Measurements from ENCODE around the gene CARD11.

CARD11 gene

GRCh38 chr7:2968616-2969397 is 74.9 kb downstream of the CARD11 start:
- Histone ChIP-seq H3K9ac (ENCODE audit: low read depth, low read length) (no peak overlapping the region), H3K4me1 (ENCODE audit: insufficient read depth, low read length) (no peaks in the 10 kb centered on the region), H3K9me3 (ENCODE audit: insufficient read depth, low read depth, low read length) (peaks cover 9% of the 10 kb centered on the region), H3K4me3 (ENCODE audit: low read length) (no peak overlapping the region), H3K27ac (ENCODE audit: low read length) (no peak overlapping the region), H3K27me3 (ENCODE audit: insufficient read depth, low read length) (no peaks in the 10 kb centered on the region), H3K36me3 (ENCODE audit: insufficient read depth, low read depth, low read length) (no peaks in the 10 kb centered on the region)

DNA sequence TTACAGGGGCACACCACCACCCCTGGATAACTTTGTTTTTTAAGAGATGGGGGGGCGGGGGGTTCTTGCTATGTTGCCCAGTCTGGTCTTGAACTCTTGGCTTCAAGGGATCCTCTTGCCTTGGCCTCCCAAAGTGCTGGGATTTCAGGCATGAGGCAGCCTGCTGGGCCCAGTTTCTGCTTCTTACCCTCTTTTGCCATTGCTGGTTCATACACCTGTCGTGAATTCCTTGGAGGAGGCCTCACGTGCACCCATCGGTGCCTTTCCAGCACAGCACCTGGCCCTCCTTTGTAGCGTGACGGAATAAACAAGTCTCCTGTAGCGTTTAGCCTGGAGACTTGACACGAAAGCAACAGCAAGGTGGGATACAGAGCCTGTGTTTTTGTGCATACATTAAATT is 75.5 kb downstream of the CARD11 start:
- Histone ChIP-seq H3K36me3 (ENCODE audit: insufficient read depth, low read depth, low read length) (no peaks in the 10 kb centered on the region), H3K4me3 (ENCODE audit: low read length) (no peak overlapping the region), H3K4me1 (ENCODE audit: insufficient read depth, low read length) (no peaks in the 10 kb centered on the region), H3K9ac (ENCODE audit: low read depth, low read length) (no peak overlapping the region), H3K9me3 (ENCODE audit: insufficient read depth, low read depth, low read length) (peaks cover 9% of the 10 kb centered on the region), H3K27me3 (ENCODE audit: insufficient read depth, low read length) (no peaks in the 10 kb centered on the region), H3K27ac (ENCODE audit: low read length) (no peak overlapping the region)

GRCh38 chr7:2967705-2968104 is 76.0 kb downstream of the CARD11 start:
- Histone ChIP-seq H3K36me3 (ENCODE audit: insufficient read depth, low read depth, low read length) (no peaks in the 10 kb centered on the region), H3K27me3 (ENCODE audit: insufficient read depth, low read length) (no peaks in the 10 kb centered on the region), H3K9ac (ENCODE audit: low read depth, low read length) (no peak overlapping the region), H3K4me3 (ENCODE audit: low read length) (no peak overlapping the region), H3K9me3 (ENCODE audit: insufficient read depth, low read depth, low read length) (peaks cover 9% of the 10 kb centered on the region), H3K4me1 (ENCODE audit: insufficient read depth, low read length) (no peaks in the 10 kb centered on the region), H3K27ac (ENCODE audit: low read length) (no peak overlapping the region)

DNA sequence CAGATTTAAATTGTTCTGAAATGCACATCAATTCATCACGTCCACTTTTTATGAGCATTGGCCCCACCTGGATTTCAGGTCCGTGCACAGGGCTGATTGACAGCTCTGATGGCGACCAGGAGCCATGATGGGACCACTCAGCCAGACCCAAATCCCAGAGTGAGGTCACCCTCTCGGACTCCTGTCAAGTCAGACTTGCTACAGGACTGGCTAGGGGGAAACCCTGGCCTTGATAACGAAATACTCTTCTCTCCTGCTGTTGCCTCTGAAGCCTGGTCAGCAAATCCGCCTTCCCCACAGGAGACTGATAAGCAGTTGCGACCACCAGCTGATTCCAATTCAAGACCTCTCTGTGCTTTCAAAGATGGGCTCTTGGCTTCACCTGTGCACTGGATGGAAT is 76.4 kb downstream of the CARD11 start:
- Histone ChIP-seq H3K9ac (ENCODE audit: low read depth, low read length) (no peak overlapping the region), H3K36me3 (ENCODE audit: insufficient read depth, low read depth, low read length) (no peaks in the 10 kb centered on the region), H3K27ac (ENCODE audit: low read length) (no peak overlapping the region), H3K27me3 (ENCODE audit: insufficient read depth, low read length) (no peaks in the 10 kb centered on the region), H3K4me3 (ENCODE audit: low read length) (no peak overlapping the region), H3K4me1 (ENCODE audit: insufficient read depth, low read length) (no peaks in the 10 kb centered on the region), H3K9me3 (ENCODE audit: insufficient read depth, low read depth, low read length) (peaks cover 9% of the 10 kb centered on the region)

DNA sequence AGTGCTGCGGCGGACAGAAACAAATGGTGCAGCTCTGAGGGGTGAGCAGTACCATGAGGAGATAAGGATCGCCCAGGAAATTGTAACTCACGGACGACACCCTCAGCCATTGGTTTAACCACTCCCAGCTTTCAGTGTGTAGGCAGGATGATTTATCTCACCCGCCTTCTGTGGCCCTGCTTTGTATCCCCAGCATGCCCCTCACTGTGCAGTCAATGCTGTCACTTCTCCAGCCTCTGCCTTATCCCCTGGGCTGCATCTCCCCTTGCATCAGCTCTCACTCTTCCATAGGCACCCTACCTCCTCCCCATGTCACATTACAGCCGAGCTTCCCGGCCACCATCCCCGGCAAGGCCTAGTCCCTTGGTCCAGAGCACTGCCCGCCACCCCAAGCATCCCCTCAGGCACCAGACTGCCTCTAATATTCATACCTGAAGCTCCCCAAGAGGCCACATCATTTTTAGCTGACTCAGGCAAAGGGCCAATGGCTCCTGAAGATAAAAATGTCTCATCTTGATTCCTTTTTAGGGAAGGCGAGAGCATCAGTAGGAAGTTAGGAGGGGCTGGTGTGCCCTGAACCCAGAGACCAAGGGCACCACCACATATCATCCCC is 77.1 kb downstream of the CARD11 start:
- Histone ChIP-seq H3K4me1 (ENCODE audit: insufficient read depth, low read length) (no peaks in the 10 kb centered on the region), H3K27me3 (ENCODE audit: insufficient read depth, low read length) (no peaks in the 10 kb centered on the region), H3K36me3 (ENCODE audit: insufficient read depth, low read depth, low read length) (no peaks in the 10 kb centered on the region), H3K4me3 (ENCODE audit: low read length) (no peak overlapping the region), H3K27ac (ENCODE audit: low read length) (no peak overlapping the region), H3K9ac (ENCODE audit: low read depth, low read length) (no peak overlapping the region), H3K9me3 (ENCODE audit: insufficient read depth, low read depth, low read length) (peaks cover 9% of the 10 kb centered on the region)

GRCh38 chr7:2965745-2966270 is 77.9 kb downstream of the CARD11 start:
- Histone ChIP-seq H3K36me3 (ENCODE audit: insufficient read depth, low read depth, low read length) (no peaks in the 10 kb centered on the region), H3K9ac (ENCODE audit: low read depth, low read length) (no peak overlapping the region), H3K27me3 (ENCODE audit: insufficient read depth, low read length) (no peaks in the 10 kb centered on the region), H3K9me3 (ENCODE audit: insufficient read depth, low read depth, low read length) (peaks cover 9% of the 10 kb centered on the region), H3K4me1 (ENCODE audit: insufficient read depth, low read length) (no peaks in the 10 kb centered on the region), H3K4me3 (ENCODE audit: low read length) (no peak overlapping the region), H3K27ac (ENCODE audit: low read length) (no peak overlapping the region)

DNA sequence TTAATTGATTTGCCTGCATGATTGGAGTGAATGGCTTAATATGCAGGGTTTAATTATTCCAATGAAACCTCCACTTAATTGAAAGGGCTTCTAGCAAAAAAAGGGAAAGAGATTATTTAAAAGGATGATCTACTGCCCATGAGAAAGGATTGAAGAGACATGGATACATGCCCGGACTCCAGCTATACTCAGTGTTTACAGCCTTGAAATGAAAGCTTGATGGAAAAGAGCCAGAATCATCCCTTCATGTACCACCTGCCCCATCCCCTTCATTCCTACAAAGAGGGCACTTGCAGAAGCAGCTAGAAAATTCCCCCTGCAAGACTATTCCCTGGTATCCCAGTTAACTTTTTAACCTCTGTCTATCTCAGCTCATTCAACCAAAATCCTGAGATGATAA is 78.4 kb downstream of the CARD11 start:
- Histone ChIP-seq H3K9me3 (ENCODE audit: insufficient read depth, low read depth, low read length) (peaks cover 12% of the 10 kb centered on the region), H3K4me3 (ENCODE audit: low read length) (no peak overlapping the region), H3K27me3 (ENCODE audit: insufficient read depth, low read length) (no peaks in the 10 kb centered on the region), H3K9ac (ENCODE audit: low read depth, low read length) (no peak overlapping the region), H3K4me1 (ENCODE audit: insufficient read depth, low read length) (no peaks in the 10 kb centered on the region), H3K27ac (ENCODE audit: low read length) (no peak overlapping the region), H3K36me3 (ENCODE audit: insufficient read depth, low read depth, low read length) (no peaks in the 10 kb centered on the region)

- H3K27me3 ChIP-seq (ENCODE audit: insufficient read depth, low read length): no peaks in the 10 kb centered on the region
- H3K9ac ChIP-seq (ENCODE audit: low read depth, low read length): no peak overlapping the region
- H3K36me3 ChIP-seq (ENCODE audit: insufficient read depth, low read depth, low read length): no peaks in the 10 kb centered on the region
- peaks cover 12% of the 10 kb centered on the region for H3K9me3 ChIP-seq (ENCODE audit: insufficient read depth, low read depth, low read length)
- no peak overlapping the region for H3K27ac ChIP-seq (ENCODE audit: low read length)
- H3K4me1 ChIP-seq (ENCODE audit: insufficient read depth, low read length): no peaks in the 10 kb centered on the region
- H3K4me3 ChIP-seq (ENCODE audit: low read length): no peak overlapping the region
These were observed 79.5 kb downstream of the CARD11 start for GRCh38 chr7:2964208-2964607.

DNA sequence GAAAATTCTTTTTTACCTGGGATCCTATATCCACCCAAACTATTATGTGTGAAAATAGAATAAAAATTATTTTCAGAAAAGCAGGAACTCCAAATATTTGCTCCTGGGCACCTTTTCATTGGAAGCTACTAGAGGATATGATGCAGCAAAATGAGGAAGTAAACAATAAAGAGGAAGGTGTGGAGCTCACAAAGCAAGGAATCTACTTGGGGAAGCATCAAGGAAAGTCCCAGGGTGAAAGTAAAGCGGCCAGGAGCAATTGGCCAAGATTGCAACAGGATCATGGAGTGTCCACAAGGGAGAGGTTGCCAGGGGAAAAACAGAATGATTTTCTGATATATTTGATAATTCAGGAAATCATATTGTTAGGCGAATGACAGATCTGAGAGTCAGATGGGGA is 80.8 kb downstream of the CARD11 start:
- no peak overlapping the region for H3K27ac ChIP-seq (ENCODE audit: low read length)
- H3K4me1 ChIP-seq (ENCODE audit: insufficient read depth, low read length): no peaks in the 10 kb centered on the region
- peaks cover 12% of the 10 kb centered on the region for H3K9me3 ChIP-seq (ENCODE audit: insufficient read depth, low read depth, low read length)
- H3K36me3 ChIP-seq (ENCODE audit: insufficient read depth, low read depth, low read length): no peaks in the 10 kb centered on the region
- no peak overlapping the region for H3K9ac ChIP-seq (ENCODE audit: low read depth, low read length)
- H3K27me3 ChIP-seq (ENCODE audit: insufficient read depth, low read length): no peaks in the 10 kb centered on the region
- H3K4me3 ChIP-seq (ENCODE audit: low read length): no peak overlapping the region

DNA sequence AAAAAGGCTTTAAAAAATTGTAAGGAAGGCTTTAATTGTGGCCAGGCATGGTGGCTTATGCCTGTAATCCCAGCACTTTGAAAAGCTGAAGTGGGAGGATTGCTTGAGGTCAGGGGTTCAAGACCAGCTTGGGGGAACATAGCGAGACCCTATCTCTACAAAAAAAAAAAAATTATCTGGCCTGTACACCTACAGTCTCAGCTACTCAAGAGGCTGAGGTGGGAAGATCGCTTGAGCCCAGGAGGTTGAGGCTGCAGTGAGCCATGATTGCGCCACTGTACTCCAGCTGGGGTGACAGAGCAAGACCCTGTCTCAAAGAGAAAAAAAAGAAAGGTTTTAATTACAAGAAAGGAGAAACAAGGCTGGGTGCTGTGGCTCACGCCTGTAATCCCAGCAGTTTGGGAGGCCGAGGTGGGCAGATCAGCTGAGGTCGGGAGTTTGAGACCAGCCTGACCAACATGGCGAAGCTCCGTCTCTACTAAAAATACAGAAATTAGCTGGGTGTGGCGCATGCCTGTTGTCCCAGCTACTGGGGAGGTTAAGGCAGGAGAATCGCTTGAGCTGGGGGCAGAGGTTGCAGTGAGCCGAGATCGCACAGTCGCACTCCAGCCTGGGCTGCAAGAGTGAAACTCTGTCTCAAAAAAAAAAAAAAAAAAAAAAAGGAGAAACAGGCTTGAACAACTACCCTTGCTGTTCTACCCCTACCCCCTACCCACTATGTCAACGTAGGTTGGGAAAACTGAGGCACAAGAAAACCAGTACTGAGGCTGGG is 83.7 kb downstream of the CARD11 start:
- H3K27ac ChIP-seq (ENCODE audit: low read length): no peak overlapping the region
- H3K9me3 ChIP-seq (ENCODE audit: insufficient read depth, low read depth, low read length): 0 out of 2 replicates have a peak, but pooled peaks cover 3% of the 10 kb centered on the region
- H3K36me3 ChIP-seq (ENCODE audit: insufficient read depth, low read depth, low read length): no peaks in the 10 kb centered on the region
- H3K4me3 ChIP-seq (ENCODE audit: low read length): no peak overlapping the region
- no peaks in the 10 kb centered on the region for H3K27me3 ChIP-seq (ENCODE audit: insufficient read depth, low read length)
- no peaks in the 10 kb centered on the region for H3K4me1 ChIP-seq (ENCODE audit: insufficient read depth, low read length)
- H3K9ac ChIP-seq (ENCODE audit: low read depth, low read length): no peak overlapping the region

DNA sequence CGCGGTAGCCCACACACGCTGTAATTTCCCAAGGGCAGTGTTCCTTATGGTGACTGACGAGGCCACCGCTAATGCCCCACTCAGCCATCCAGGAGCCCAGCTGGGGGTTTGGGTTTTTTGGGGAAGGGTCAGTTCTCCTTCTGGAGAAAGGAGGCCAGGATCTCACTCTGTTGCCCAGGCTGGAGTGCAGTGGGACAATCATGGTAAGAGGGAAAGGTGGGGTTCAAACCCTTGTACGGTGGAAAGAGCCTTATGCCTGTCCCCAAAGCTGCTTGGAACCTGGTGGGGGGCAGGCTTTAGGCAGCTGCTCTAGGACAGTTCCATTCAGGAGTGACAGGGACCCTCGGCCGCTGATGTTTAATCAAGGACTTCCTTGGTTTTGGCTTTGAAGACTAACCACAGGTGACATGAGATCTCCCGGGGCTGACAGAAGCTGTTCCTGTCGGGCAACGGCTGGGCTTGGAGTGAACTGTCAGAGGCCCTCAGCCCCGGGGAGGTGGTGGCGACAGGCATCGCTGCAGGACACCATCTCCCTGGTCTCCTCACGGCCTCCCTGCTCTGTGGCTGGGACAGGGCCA is 84.5 kb downstream of the CARD11 start:
- H3K9ac ChIP-seq (ENCODE audit: low read depth, low read length): no peak overlapping the region

More for the DNA sequence above, 84.5 kb downstream of the CARD11 start:
- Histone ChIP-seq H3K4me3 (ENCODE audit: low read length) (no peak overlapping the region), H3K9me3 (ENCODE audit: insufficient read depth, low read depth, low read length) (0 out of 2 replicates have a peak, but pooled peaks cover 3% of the 10 kb centered on the region), H3K27ac (ENCODE audit: low read length) (no peak overlapping the region), H3K36me3 (ENCODE audit: insufficient read depth, low read depth, low read length) (no peaks in the 10 kb centered on the region), H3K27me3 (ENCODE audit: insufficient read depth, low read length) (no peaks in the 10 kb centered on the region), H3K4me1 (ENCODE audit: insufficient read depth, low read length) (no peaks in the 10 kb centered on the region)

Measured in iPS-20b (cell line).